Measurements from ENCODE around the gene HMBS.
A peak's percentile ranks its signal among the peaks of the same experiment; 100 is the strongest.
"Not testable (repeated sequence)": the region's sequence is repeated elsewhere in the genome, so short reads cannot be mapped to it uniquely, and the experiment has no call there.

Gene HMBS

GRCh38 chr11:119052163-119052814 is 32.4 kb upstream of the HMBS start:
- Histone ChIP-seq H3K36me3 (ENCODE audit: control insufficient read depth, insufficient read depth, low read length, severe bottlenecking) (peaks cover 77% of the 10 kb centered on the region), H3K9ac (ENCODE audit: low read length) (no peak overlapping the region), H3K9me3 (ENCODE audit: control insufficient read depth, low read length) (no peaks in the 10 kb centered on the region), H3K4me1 (ENCODE audit: control insufficient read depth, insufficient read depth, low read length) (peaks cover 9% of the 10 kb centered on the region), H3K27me3 (replicated peaks; ENCODE audit: control insufficient read depth, insufficient read depth, low read length) (no peaks in the 10 kb centered on the region), H3K4me3 (ENCODE audit: low read length) (no peak overlapping the region)
- no peak for DNase-seq (ENCODE audit: low read depth)

GRCh38 chr11:119054418-119054817 is 30.3 kb upstream of the HMBS start:
- no peaks in the 10 kb centered on the region for H3K27me3 ChIP-seq (replicated peaks; ENCODE audit: control insufficient read depth, insufficient read depth, low read length)
- H3K4me1 ChIP-seq (ENCODE audit: control insufficient read depth, insufficient read depth, low read length), result peaks cover 13% of the 10 kb centered on the region
- no peak overlapping the region for H3K9ac ChIP-seq (ENCODE audit: low read length)
- peaks cover 56% of the 10 kb centered on the region for H3K36me3 ChIP-seq (ENCODE audit: control insufficient read depth, insufficient read depth, low read length, severe bottlenecking)
- DNase-seq (ENCODE audit: low read depth), result no peak
- H3K4me3 ChIP-seq (ENCODE audit: low read length), result no peak overlapping the region
- no peaks in the 10 kb centered on the region for H3K9me3 ChIP-seq (ENCODE audit: control insufficient read depth, low read length)

- H3K4me1 ChIP-seq (ENCODE audit: control insufficient read depth, insufficient read depth, low read length), result peaks cover 13% of the 10 kb centered on the region
- H3K27me3 ChIP-seq (replicated peaks; ENCODE audit: control insufficient read depth, insufficient read depth, low read length), result no peaks in the 10 kb centered on the region
- H3K36me3 ChIP-seq (ENCODE audit: control insufficient read depth, insufficient read depth, low read length, severe bottlenecking), result peaks cover 44% of the 10 kb centered on the region
- peak; percentile 54 for DNase-seq (ENCODE audit: low read depth)
- H3K9ac ChIP-seq (ENCODE audit: low read length), result peak overlapping the region; percentile 90
- H3K9me3 ChIP-seq (ENCODE audit: control insufficient read depth, low read length), result no peaks in the 10 kb centered on the region
- H3K4me3 ChIP-seq (ENCODE audit: low read length), result peak overlapping the region; percentile 90
Measured at GRCh38 chr11:119055901-119056300, 28.8 kb upstream of the HMBS start.

- Histone ChIP-seq H3K4me1 (ENCODE audit: control insufficient read depth, insufficient read depth, low read length) (peaks cover 13% of the 10 kb centered on the region), H3K4me3 (ENCODE audit: low read length) (peak overlapping the region; percentile 90), H3K9me3 (ENCODE audit: control insufficient read depth, low read length) (no peaks in the 10 kb centered on the region), H3K36me3 (ENCODE audit: control insufficient read depth, insufficient read depth, low read length, severe bottlenecking) (peaks cover 38% of the 10 kb centered on the region), H3K9ac (ENCODE audit: low read length) (peak overlapping the region; percentile 90), H3K27me3 (replicated peaks; ENCODE audit: control insufficient read depth, insufficient read depth, low read length) (no peaks in the 10 kb centered on the region)
- DNase-seq (ENCODE audit: low read depth), result peak; percentile 50
Measured at GRCh38 chr11:119056421-119056999, 28.2 kb upstream of the HMBS start.

GRCh38 chr11:119057000-119057769 is 27.5 kb upstream of the HMBS start, which contains the start of gene HYOU1:
TSS of gene HYOU1 (minus strand) at chr11:119057205. CDS start at chr11:119056160, 1,045 bp downstream.
- Histone ChIP-seq H3K36me3 (ENCODE audit: control insufficient read depth, insufficient read depth, low read length, severe bottlenecking) (peaks cover 31% of the 10 kb centered on the region), H3K9me3 (ENCODE audit: control insufficient read depth, low read length) (no peaks in the 10 kb centered on the region), H3K4me3 (ENCODE audit: low read length) (peak within 1 kb of the TSS; percentile 90), H3K4me1 (ENCODE audit: control insufficient read depth, insufficient read depth, low read length) (peaks cover 13% of the 10 kb centered on the region), H3K27me3 (replicated peaks; ENCODE audit: control insufficient read depth, insufficient read depth, low read length) (no peaks in the 10 kb centered on the region), H3K9ac (ENCODE audit: low read length) (peak within 1 kb of the TSS; percentile 90)
- peak; percentile 99 for DNase-seq (ENCODE audit: low read depth)

GRCh38 chr11:119059128-119059527 is 25.6 kb upstream of the HMBS start:
- H3K9ac ChIP-seq (ENCODE audit: low read length); H3K27me3 ChIP-seq (replicated peaks; ENCODE audit: control insufficient read depth, insufficient read depth, low read length); H3K4me3 ChIP-seq (ENCODE audit: low read length); H3K9me3 ChIP-seq (ENCODE audit: control insufficient read depth, low read length); DNase-seq (ENCODE audit: low read depth): not testable (repeated sequence)
- H3K36me3 ChIP-seq (ENCODE audit: control insufficient read depth, insufficient read depth, low read length, severe bottlenecking), result peaks cover 12% of the 10 kb centered on the region
- H3K4me1 ChIP-seq (ENCODE audit: control insufficient read depth, insufficient read depth, low read length), result peaks cover 22% of the 10 kb centered on the region

GRCh38 chr11:119061256-119061655 is 23.4 kb upstream of the HMBS start:
- H3K9ac ChIP-seq (ENCODE audit: low read length), result no peak overlapping the region
- no peaks in the 10 kb centered on the region for H3K36me3 ChIP-seq (ENCODE audit: control insufficient read depth, insufficient read depth, low read length, severe bottlenecking)
- DNase-seq (ENCODE audit: low read depth), result no peak

GRCh38 chr11:119062779-119063178 is 21.9 kb upstream of the HMBS start:
- peak; percentile 69 for DNase-seq (ENCODE audit: low read depth)
- Histone ChIP-seq H3K36me3 (ENCODE audit: control insufficient read depth, insufficient read depth, low read length, severe bottlenecking) (no peaks in the 10 kb centered on the region), H3K9me3 (ENCODE audit: control insufficient read depth, low read length) (no peaks in the 10 kb centered on the region), H3K4me3 (ENCODE audit: low read length) (no peak overlapping the region), H3K27me3 (replicated peaks; ENCODE audit: control insufficient read depth, insufficient read depth, low read length) (no peaks in the 10 kb centered on the region), H3K4me1 (ENCODE audit: control insufficient read depth, insufficient read depth, low read length) (peaks cover 13% of the 10 kb centered on the region), H3K9ac (ENCODE audit: low read length) (no peak overlapping the region)

More at GRCh38 chr11:119061256-119061655, 23.4 kb upstream of the HMBS start:
- H3K27me3 ChIP-seq (replicated peaks; ENCODE audit: control insufficient read depth, insufficient read depth, low read length), result no peaks in the 10 kb centered on the region
- H3K4me3 ChIP-seq (ENCODE audit: low read length), result no peak overlapping the region
- peaks cover 13% of the 10 kb centered on the region for H3K4me1 ChIP-seq (ENCODE audit: control insufficient read depth, insufficient read depth, low read length)
- H3K9me3 ChIP-seq (ENCODE audit: control insufficient read depth, low read length), result no peaks in the 10 kb centered on the region

GRCh38 chr11:119065369-119065768 is 19.3 kb upstream of the HMBS start:
- H3K36me3 ChIP-seq (ENCODE audit: control insufficient read depth, insufficient read depth, low read length, severe bottlenecking), result peaks cover 5% of the 10 kb centered on the region
- no peaks in the 10 kb centered on the region for H3K27me3 ChIP-seq (replicated peaks; ENCODE audit: control insufficient read depth, insufficient read depth, low read length)
- no peak overlapping the region for H3K9ac ChIP-seq (ENCODE audit: low read length)
- peak; percentile 43 for DNase-seq (ENCODE audit: low read depth)
- H3K4me3 ChIP-seq (ENCODE audit: low read length), result no peak overlapping the region
- H3K4me1 ChIP-seq (ENCODE audit: control insufficient read depth, insufficient read depth, low read length), result peaks cover 14% of the 10 kb centered on the region
- H3K9me3 ChIP-seq (ENCODE audit: control insufficient read depth, low read length), result no peaks in the 10 kb centered on the region

GRCh38 chr11:119067371-119068222 is 17.1 kb upstream of the HMBS start, which contains the start of gene VPS11:
TSS of gene VPS11 (plus strand) at chr11:119067818. CDS start at chr11:119067824, 6 bp downstream.
- H3K36me3 ChIP-seq (ENCODE audit: control insufficient read depth, insufficient read depth, low read length, severe bottlenecking), result peaks cover 24% of the 10 kb centered on the region
- no peaks in the 10 kb centered on the region for H3K9me3 ChIP-seq (ENCODE audit: control insufficient read depth, low read length)
- peak within 1 kb of the TSS; percentile 98 for H3K4me3 ChIP-seq (ENCODE audit: low read length)
- peaks cover 12% of the 10 kb centered on the region for H3K4me1 ChIP-seq (ENCODE audit: control insufficient read depth, insufficient read depth, low read length)
- no peaks in the 10 kb centered on the region for H3K27me3 ChIP-seq (replicated peaks; ENCODE audit: control insufficient read depth, insufficient read depth, low read length)
- DNase-seq (ENCODE audit: low read depth), result peak; percentile 99
- H3K9ac ChIP-seq (ENCODE audit: low read length), result peak within 1 kb of the TSS; percentile 97

Data from adipocyte (in vitro differentiated cells).